NCI-H2227 (cell line): ENCODE measurements around the gene TNFAIP8.

Experiments used
- DNase-seq: peaks from one replicate; lab custom pipeline; 2025; ENCODE audit not compliant: unreplicated experiment; lab: John Stamatoyannopoulos, UW

TNFAIP8 gene

DNA sequence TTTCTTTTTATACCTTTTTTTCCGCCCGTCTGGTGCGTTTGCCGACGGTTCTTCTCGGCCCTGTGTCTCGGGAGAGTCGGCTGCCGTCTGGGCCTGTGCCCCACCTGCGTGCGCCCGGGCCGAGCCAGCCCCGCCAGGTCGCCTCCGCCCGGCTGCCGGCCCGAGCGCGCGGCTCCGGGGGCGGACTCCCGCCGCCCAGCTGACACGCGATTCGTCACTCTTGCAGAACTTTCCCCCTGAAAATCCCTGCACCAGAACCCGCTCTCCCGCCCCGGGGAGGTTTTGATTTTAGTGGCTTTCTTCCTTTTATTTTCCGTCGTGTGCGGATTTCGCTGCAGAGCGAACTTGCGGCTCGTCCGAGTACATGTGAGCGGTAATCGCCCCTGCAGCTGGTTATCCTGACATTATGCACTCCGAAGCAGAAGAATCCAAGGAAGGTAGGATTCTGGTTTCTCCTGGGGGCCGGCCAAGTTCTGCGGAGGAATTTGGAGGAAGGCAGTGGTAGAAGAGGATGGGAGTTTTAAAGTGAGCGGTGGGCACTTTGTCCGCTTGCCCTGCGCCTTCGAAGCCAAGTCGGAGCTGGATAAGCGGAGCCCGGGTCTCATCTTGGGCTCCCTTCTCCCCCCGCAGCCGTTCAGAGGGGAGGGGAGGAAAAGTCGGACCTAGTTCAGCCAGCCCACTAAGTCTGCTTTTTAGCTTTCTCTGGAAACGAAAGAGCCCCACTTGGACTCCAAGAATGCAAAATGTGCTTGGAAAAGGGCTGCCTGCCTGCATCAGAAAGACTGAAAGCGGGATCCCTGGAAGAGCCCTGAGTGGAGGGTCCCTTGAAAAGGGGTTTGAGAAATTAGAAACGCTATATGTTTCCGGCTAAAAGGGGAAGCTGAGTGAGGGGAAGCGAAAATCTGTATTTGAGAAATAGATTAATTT is at the start of gene TNFAIP8:
TNFAIP8 (plus strand) TSS at position 335 of the 927 bp plus-strand sequence; CDS start at position 407, 72 bp downstream.
- DNase-seq: no peak

DNA sequence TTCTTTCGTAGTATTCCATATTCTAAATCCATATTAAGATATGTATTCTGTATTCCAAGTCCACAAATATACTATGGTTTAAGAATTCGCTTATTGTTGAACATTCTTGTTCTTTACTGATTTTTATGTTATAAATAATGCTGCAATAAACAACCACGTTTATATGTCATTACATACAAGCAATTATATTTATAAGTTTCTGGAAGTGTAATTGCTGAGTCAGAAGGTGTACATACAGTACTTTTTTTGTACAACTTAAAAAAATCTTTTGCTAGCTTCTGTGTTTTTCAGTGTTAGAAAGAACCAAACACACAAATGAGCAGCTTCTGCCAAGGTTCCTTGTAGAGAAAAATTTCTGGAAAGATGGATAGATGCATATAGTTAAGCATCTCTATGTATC is 48.6 kb upstream of the TNFAIP8 start:
- DNase-seq: no peak

DNA sequence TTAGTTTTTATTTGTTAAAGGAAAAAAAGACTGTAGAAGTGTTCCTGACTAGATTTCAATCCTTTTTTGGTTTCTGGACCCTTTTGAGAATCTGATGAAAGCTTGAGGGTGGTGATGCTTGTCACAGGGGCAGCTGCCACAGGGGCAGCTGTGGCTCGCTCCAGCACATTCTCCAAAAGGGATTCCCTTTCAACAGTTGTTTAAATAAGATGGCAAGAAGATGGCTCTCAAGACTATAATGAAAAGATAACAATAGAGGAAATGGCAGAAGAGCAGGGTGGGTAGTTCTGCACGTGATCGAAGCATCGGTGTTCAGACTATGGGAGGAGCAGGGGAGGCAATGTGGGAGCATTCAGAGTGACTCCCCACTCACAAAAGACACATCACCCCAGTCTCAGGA is 46.5 kb upstream of the TNFAIP8 start:
- DNase-seq: no peak

DNA sequence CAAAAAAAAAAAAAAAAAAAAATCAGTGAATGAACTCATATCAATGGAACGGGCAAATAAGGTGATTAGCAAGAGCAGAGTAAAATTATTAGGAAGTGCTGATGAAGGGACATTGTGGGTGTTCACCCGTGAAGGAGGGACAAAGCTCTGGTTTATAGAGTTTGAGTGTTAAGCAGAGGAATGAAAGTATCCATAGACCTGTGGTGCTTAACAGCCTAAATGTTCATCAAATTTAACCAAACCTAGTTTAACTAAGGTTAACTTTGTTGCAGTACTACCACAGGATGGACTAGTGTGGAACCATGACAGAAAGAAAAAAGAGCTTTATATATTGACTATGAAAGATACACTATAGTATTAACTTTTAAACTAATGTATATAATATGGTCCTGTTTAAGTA is 44.1 kb upstream of the TNFAIP8 start:
- DNase-seq: no peak

DNA sequence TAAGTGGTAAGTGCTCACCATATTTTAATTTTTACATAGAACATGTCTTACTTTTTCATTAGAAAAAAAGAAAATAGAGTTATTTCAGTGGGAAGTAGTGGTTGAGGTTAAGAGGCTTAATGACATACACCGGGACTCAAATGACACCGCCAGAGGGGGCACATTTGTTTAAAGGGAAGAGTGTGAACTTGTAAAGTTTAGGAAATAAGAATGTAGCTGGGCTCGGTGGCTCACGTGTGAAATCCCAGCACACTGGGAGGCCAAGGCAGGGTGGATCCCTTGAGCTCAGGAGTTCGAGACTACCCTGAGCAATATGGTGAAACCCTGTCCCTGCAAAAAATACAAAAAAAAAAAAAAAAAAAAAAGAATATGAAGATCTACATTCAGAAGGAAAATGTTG is 43.4 kb upstream of the TNFAIP8 start:
- no peak for DNase-seq

DNA sequence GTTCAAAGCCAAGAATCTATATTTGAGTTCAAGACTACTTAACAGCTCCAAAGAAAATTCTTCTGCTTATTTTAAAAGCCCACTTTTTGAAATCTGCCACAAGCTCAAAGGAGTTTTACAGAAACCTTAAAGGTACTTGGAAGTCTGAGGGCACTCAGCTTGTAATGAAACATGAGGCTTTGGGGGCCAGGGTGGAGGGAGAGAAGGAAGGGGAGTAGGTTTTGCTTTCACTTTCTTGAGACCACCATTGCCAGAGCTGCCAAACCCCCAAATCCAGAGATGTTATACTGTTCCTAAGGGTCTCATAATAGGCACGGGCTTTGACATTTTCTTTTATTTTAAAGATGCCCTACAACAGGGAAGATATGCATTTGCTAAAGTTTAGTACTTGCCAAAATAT is 42.6 kb upstream of the TNFAIP8 start:
- no peak for DNase-seq

DNA sequence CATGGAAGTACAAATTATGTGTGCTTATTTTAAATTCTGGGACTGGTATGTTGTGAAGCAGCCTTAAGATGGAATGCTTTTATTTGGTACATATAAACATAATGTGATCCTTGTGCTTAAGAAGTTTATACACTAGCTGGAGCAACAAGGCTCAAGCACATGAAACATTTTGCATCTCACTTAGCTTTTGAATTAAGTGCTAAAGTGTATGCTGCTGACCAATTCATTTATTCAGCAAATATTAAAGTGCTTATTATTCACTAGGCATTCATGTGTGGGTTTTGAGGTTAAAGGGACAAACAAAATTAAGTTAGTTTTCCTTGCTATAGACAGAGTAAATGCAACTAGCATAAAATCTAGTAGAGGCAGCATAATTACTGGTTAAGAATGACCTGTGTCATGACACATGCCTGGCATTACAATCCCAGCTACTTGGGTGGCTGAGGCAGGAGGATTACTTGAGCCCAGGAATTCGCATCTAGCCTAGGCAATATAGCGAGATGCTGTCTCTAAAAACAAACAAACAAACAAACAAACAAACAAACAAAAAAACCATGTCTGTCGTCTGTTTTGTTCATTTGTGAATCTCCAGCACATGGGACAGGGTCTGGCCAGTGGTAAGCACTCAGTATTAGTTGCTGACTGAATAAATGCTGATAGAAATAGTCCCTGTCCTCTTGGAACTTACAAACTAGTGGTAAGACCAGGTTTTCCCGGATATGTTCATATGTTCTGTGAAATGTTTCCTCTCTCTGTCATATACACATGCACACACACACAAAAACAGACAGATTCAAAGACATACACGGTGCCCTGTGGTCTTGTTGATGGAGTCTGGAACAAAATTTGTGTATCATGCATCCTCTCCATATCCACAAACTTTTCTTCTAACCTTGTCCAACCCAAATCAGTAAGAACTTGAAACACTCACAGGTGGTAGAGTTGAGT is 41.9 kb upstream of the TNFAIP8 start:
- DNase-seq: no peak

DNA sequence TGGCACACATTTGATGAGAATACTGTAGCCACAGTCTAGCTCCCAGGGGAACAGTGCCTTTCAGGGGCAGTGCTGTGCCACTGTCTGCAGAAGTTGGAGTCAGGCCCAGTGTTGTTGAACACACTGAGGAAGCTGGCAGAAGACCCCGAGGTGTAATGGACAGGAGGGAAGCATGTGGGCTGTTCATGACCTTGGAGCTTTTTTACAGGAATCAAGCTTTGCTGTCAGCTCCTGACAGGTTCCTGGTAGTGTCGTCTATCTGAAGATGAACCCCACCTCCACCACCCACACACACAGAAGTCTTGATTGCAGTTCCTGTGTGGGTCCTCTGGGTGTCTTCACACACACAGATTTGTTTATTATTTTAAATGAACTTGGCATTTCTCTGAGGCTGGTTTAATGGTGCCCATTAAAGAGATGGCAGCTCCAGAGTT is 40.3 kb upstream of the TNFAIP8 start:
- no peak for DNase-seq

DNA sequence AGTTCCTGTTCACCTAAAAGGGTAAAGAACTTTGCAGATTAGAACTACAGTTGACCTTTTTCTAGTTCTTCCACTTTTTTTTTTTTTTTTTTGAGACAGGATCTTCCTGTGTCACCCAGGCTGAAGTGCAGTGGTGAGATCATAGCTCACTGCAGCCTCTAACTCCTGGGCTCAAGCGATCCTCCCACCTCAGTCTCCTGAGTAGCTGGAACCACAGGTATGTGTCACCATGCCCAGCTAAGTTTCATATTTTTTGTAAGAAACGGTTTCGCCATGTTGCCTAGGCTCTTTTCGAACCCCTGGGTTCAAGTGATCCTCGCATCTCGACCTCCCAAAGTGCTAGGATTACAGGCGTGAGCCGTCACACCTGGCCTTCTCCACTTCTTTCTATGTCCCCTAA is 39.7 kb upstream of the TNFAIP8 start:
- no peak for DNase-seq

DNA sequence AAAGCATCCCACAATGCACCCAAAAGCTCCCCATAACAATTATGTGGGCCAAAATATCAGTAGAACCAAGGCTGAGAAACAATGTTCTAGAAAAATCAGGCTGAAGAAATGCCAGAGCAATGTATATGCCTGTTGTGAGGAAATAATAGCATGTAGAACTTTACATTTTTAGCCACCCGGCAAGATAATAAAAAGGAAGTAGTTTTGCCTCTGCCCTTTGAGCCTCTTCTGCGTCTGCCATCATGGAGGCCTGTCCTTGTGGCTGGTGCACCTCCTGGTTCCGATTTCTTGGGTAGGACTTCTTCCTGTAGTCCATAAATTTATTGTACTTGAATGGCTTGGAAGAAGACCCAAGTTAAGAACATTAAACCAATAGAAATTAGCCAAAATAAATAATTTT is 38.9 kb upstream of the TNFAIP8 start:
- no peak for DNase-seq

DNA sequence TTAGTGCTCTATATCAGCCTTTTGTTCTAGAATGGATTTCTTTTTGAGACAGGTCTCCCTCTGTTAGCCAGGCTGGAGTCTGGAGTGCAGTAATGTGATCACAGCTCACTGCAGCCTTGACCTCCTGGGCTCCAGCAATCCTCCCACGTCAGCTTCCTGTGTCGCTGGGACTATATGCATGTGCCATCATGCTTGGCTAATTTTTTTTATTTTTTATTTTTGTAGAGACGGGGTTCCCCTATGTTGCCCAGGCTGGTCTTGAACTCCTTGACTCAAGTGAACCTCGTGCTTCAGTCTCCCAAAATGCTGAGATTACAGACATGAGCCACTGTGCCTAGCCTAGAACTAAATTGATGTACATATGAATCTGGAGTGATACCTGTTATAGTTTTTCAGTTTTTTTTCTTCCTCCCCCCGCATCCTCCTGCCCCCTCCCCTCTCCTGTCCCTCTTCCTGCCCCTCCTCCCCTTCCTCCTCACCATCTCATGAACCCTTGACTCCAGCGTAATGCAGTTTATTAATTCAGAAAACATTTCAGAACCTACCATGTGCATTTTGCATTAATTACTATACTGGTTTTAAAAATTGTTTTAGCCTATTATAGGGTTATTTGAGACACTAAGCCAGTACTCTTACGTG is 37.4 kb upstream of the TNFAIP8 start:
- no peak for DNase-seq

DNA sequence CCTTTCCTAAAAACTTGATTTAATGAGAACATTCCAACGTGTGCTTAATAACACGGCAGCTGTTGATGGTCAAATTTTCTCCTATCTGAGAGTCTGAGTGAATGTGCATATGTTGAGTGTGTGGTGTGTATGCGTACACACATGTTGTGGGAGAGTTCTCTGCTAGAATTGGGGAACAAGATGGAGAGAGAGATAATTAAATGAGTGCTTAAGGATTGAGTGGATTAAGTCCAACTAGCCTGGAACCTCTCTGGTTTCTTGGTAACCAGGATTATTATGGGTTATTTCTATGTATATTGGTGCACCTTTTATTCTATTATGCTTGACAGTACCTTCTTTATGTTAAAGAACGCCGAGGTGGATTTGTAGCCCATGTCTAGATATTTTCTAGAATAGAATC is 36.4 kb upstream of the TNFAIP8 start:
- no peak for DNase-seq

DNA sequence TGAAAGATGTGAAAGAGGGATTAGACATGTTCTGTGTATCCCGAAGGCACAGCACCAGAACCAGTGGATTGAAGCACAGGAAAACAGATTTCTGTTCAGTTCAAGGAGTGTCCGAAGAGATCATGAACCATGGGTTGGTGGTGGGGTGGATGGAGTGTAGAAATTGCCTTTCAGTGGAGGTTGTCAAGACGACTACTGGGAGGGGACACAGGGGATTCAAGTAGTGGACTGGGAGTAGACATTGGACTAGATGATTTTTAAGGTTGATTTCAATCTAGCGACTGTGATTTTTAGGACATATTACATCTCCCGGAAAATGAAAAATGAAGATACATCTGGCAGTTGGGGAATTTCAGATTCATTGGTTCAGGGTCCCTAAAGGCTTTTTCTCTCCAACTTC is 35.9 kb upstream of the TNFAIP8 start:
- no peak for DNase-seq

DNA sequence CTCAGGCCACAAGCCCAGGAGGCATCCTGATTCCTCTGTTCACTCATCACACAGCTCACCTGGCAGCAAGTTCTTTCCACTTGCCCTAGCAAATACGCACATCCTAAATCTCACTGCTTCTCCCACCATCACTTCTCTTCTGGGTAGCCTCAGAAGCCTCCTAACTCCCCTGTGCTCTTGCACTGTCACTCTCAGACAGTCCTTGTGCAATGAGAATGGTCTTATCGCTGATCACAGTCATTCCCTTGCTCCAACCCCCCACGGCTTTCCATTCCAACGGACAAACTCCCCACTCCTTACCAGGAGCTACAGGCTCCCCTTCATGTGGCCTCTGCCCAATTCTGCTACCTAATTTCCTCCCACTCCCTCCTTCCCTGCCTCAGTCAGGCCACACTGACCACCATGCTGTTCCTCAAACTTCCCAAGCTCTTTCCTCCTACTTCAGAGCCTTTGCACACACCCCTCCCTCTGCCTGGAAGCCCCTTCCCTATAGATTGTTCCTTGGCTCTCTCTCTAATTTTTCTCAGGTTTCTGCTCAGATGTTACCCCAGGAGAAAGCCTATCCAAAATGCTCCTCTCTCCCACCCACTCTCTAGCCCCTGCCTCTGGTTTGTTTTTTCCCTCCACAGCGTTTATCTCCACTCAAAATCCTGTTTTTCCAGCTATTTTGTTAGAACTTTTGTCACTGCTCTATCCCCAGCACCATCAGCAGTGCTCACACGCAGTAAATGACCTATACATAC is 34.1 kb upstream of the TNFAIP8 start:
- DNase-seq: no peak

DNA sequence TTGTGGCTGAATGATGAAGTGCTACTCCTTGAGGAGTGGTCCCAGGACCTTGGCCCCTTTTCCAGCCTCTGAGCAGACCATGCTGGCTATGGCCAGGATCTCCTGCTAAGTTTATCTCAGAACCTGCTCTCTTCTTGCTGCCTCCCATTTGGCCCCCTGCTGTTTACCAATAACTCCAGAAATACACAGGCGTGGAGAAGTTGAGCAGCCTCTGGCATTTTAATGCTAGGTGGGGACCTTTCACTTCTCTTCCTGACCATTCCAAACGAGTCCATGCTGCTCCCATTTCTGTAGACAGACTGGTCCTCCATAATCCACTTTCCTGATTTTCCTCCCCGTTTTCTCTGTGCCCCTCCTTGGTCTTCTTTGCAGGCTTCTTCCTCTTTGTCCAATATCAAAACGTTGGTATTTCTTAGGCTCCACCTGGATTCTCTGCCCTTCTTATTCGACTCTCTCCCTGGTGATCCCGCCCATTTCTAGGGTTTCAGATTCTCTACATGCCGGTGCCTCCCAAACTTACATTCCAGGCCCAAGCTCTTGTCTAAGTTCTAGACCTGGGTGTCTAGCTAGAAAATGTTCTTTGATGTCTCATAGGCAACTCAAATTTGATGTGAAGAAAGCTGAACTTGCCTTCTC is 33.4 kb upstream of the TNFAIP8 start:
- DNase-seq: no peak

DNA sequence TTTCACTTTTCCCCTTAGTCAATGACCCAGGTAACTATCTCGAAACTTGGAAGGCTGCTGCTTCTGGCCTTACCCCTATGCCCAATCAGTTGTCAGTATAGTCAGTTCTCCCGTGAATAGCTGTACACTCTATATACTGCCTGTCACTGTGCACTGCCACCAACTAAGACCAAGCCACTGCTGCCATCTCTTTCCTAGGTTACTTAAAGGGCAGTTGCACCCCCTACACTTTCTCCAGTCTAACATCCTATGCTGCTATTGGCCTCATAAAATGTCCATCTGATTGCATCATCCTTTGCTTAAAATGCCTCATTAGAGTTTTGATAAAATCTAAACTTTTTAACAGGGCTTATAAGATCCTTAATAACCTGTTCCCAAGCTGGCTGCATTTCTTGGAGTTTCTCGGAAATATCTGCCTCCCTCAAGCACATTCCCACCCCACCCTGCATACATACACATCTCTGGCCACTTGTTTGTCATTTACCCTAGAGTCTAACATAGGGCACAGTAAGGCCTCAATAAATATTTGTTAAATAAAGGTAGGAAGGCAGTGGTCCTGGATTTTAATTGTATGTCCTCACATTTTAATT is 32.8 kb upstream of the TNFAIP8 start:
- DNase-seq: no peak

DNA sequence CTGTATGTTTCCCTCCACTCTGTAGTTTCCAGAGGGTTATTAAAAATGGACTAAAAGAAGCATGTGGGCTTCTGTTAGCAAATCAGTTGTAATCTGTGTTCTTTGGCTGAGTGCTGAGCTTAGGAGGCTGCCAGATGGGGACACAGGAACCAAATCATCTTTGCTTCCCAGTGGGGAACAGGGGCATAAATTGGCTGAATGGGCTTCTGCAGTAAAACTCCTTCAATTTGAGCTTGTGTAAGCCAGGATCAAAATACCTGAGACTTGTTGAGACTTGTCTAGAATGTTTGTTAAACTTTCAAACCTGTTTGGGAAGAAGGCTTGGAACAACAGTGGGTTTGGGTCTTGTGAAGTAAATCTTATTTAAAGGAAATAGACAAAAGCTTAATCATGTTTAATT is 32.2 kb upstream of the TNFAIP8 start:
- DNase-seq: no peak

DNA sequence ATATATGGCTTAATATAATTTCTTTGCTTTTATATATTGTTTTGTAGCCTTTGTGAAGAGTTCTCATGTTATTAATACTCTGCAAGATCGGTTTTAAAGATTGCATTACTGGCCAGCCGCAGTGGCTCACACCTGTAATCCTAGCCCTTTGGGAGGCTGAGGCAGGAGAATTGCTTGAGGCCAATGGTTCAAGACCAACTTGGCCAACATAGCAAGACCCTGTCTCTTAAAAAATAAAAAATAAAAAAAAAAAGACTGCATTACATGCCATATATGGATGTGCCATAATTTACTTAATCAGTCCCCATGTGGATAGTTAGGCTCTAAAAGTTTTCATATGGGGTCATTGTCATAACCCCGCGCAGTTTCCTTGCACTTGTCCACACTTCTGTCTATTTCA is 31.0 kb upstream of the TNFAIP8 start:
- no peak for DNase-seq

DNA sequence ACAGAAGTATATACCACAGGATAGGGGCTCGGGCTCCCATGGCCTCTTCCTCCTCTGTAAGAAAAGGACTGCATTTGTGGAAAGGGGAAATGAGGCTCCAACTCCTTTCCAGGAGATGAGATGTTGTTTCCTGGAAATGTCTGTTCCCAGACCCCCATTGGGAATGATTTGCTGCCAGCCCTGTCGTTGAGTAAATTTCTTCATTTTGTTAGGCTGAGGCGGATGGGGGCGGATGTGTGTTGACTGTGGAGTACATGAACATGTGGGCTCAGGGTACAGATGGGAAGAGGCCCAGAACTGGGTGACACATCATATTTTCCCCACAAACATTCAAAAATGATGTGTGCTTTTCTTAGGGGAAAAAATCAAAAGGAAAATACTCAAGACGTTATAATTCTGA is 28.8 kb upstream of the TNFAIP8 start:
- DNase-seq: no peak
